ENCODE measurements around the gene EFCAB9.
"Not testable (repeated sequence)": the region's sequence is repeated elsewhere in the genome, so short reads cannot be mapped to it uniquely, and the experiment has no call there.

The EFCAB9 gene

DNA sequence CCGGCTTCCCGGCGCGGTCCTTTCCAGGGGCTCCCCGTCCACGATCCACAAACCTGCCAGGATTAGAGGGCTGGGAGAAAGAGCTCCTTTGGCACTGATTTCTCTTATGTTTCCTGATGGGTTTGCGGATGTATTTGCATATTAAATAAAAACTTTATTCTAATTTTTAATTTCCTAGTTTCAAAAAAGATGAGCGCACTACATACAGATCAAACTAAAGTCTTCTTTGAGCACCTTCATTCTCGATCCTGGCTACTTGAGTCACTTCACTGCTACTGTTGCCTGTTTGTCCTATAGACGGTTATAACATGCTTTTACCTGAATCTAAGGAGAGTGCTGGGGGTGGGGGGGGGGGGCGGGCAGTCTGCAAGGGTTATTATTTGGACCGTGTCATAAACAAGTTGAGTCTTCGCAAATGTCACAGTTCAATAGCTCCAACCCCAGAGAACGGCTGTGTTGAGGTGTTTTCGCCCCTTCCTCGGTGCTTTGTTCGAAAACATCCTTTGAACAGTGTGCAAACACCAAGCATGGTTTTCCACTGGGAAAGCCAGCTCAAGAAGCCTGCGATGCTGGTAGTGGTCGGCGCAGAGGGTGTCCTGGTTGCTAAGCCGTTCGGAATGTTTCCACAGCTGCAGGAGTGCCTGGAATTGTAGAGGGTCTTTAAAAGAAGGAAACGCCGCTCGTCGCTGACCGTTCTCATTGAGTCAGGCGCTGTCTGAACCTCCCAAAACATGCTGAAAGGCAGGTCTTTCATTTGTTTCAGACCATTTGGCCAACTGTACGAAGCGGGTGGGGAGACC lies 4.9 kb upstream of the EFCAB9 start:
- peak; percentile 50 for DNase-seq

DNA sequence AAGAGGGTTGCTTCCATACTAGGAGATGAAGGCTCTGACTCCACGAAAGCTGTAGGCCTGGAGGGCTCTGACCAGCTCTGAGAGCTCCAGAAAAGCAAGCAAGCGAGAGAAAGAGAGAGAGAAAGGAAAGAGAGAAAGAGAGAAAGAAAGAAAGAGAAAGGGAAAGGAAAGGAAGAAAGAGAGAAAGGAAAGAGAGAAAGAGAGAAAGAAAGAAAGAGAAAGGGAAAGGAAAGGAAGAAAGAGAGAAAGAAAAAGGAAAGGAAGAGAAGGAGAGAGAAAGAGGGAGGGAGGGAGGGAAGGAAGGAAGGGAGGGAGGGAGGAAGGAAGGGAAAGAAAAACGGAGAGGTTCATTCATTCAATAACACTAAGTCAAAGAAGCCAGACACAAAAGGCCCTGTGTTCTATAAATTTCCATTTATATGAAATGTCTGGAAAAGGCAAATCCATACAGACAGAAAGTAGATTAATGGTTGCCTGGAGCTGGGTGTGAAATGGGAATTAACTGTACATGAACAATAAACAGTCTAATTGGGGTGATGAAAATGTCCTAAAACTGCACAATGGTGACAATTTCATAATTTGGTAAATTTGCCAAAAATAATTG lies 4.2 kb upstream of the EFCAB9 start:
- DNase-seq, result no peak

DNA sequence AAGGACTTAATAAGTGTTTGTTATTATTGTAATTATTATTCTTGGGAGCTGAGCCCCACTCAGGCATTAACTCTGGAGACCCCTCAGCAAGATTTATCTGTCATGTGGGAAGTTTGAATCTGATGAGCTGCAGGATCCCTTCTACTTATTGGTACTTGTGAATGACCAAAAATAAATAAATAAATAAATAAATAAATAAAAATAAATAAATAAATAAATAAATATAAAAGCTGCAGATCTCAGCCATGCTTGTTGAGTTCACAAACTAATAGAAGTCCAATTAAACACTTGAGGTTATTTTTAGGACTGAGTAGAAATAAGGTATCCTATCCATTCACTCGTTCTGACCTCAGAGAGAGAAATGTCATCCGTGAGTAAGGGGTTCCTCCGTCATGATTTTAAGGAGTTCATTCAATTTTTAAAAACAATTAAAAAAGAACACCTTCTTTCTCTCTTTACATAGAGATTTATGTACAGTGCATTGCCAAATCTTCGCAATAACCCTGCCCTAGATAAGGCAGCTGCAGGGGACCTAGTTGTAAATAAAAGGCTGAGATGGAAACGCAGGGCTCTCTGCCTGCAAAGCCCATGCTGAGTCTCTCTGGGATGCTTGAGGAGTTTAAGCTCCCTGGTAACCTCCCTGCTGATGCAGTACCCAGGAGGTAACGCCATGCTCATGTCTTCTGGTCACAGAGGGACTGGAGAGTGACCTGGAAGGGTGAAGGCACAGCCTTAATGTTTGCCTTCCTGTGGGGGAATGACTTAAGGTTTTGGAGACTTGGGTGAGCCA lies 1.2 kb downstream of the EFCAB9 start:
- DNase-seq, result no peak

DNA sequence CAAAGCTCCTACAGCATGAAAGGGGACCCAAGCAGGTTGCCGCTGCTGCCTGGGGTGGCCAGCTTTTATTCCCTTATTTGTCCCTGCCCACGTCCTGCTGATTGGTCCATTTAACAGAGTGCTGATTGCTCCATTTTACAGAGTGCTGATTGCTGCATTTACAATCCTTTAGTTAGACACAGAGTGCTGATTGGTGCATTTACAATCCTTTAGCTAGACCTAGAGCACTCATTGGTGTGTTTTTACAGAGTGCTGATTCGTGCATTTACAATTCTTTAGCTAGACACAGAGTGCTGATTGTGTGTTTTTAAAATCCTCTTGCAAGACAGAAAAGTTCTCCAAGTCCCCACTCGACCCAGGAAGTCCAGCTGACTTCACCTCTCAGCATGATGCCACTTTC lies 3.8 kb downstream of the EFCAB9 start:
- DNase-seq, result not testable (repeated sequence)

DNA sequence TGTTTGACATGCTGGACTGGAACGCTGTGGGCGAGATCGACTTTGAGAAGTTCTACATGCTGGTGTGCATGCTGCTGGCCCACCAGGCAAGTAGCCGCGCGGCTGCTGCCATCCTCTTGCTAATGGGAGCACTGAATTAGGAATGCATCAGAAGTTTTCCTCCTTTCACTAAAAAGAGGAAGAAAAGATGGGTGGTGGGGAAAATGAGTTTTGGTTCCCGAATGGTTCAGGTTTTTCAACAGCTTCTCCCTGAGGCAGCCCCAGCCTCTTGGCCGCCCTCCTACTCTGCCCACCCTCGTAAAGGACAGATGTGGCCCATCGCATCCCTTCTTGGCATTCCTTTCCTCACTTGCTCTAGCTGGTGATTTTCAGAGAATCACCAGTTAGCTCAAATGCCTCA lies 5.5 kb downstream of the EFCAB9 start:
- no peak for DNase-seq

DNA sequence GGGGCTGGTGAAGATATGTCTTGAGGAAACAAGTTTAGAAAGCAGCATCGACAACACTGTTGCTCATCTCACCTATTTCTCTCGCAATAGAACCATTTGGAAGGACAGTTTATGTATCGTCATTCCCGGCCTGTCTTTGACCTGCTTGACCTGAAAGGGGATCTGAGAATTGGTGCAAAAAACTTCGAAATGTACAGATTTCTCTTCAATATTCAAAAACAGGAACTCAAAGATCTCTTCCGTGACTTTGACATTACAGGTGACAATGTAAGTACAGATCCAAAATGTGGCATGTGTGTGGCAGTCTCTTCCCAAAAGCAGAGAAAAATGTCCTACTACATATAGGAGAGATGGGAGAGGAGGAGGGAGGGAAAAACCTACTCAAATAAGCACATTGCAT lies 6.5 kb downstream of the EFCAB9 start:
- no peak for DNase-seq

DNA sequence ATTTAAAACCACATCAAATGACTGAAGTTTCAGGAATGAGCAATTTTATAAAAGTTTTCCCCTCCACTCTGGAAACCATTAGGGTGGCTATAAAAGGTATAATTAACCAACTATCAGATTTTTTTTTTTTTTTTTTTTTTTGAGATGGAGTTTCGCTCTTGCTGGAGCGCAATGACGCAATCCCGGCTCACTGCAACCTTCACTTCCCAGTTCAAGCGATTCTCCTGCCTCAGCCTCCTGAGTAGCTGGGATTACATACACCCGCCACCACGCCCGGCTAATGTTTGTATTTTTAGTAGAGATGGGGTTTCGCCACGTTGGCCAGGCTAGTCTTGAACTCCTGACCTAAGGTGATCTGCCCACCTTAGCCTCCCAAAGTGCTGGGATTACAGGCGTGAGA lies 12.0 kb downstream of the EFCAB9 start:
- not testable (repeated sequence) for DNase-seq

DNA sequence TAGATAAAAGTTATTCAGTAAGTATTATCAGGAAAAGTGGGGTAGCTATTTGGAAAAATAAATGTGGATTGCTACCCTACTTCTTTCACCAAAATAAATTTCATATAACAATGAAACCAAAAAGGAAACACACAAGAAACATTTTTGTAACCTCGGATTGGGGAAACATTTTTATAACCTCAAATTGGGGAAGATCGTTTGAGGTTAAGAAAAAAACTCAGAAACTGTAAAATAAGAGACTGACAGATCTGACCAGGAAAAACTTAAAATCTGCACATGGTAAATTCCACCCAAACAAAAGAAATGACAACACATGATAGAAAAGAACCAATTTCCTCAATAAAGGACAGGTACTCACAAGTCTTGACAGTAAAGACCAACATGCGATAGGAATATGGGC lies 13.5 kb downstream of the EFCAB9 start:
- no peak for DNase-seq

DNA sequence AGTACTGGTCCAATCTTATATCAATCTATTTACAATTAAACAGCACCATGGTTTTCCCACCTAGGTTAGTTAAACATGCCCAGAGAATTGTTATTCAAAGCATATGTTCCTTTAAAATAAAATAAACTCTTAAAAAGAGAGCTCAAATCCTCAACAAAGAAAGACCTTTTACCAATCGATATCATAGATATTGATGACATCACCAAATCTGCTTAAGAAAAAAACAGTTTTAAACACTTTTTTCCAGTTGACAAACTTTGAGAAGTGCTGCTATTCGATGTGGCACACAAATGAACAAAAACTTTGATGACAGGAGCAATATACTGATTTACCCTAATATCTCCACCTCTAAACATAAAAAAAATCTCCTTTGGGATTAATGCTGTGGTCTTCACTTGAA lies 15.7 kb downstream of the EFCAB9 start:
- no peak for DNase-seq

DNA sequence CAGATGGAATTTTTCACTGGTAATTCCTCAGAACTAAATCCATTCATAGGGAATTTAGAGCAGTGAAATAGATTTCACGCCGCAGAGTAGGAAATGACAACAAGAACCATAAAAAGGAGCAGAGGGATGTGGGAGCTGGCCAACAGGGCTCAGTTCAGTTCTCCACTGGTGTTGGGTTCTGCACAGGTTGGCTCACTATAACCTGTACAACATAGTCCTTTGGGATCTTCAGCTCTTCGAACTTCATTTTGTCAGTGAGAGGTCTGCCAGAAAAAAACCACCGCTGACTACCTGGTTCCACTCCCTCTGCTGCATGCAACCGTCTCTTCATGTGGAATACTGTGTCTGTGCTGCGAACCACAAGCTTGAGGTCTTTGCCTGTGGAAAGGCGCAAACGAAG lies 17.7 kb downstream of the EFCAB9 start:
- no peak for DNase-seq

DNA sequence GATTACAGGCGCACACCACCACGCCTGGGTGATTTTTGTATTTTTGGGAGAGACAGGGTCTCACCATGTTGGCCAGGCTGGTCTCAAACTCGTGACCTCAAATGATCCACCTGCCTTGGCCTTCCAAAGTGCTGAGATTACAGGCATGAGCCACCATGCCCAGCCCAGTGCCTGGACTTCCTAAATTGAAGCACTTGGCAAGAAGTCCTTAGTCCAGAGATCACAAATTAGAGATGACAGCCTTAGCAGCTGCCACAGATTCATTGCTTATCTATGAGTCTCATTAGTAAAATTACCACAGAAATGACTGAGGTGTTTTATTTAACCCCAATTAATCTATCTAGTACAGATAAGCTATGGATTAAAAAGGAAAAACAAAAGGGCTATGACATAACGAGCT lies 19.2 kb downstream of the EFCAB9 start:
- DNase-seq, result no peak

DNA sequence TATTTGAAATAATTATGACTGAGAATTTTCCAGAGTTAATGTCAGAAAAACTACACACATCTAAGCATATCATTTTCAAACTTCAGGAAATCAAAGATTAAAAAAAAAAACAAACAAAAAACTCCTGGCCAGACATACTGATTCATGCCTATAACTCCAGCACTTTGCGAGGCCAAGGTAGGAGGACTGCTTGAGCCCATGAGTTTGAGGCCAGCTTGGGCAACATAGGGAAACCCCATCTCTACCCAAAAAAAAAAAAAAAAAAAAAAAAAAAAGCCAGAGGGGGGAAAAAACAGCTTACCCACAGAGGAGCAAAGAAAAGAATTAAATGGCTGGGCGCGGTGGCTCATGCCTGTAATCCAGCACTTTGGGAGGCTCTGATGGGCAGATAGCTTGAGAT lies 22.4 kb downstream of the EFCAB9 start:
- DNase-seq, result no peak

DNA sequence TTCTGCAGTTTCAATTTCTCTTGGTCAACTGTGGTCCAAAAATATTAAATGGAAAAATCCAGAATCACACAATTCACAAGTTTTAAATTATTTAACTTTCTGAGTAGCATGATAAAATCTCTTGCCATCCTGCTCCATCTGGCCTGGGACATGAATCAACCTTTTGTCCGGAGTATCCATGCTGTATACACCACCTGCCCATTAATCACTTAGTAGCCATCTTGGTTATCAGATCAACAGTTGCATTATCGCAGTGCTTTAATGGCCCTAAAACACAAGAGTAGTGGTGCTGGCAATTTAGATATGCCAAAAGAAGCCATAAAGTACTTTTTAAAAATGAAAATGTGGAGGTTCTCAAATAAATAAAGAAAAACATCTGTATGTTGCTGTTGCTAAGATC lies 25.3 kb downstream of the EFCAB9 start:
- DNase-seq, result no peak

DNA sequence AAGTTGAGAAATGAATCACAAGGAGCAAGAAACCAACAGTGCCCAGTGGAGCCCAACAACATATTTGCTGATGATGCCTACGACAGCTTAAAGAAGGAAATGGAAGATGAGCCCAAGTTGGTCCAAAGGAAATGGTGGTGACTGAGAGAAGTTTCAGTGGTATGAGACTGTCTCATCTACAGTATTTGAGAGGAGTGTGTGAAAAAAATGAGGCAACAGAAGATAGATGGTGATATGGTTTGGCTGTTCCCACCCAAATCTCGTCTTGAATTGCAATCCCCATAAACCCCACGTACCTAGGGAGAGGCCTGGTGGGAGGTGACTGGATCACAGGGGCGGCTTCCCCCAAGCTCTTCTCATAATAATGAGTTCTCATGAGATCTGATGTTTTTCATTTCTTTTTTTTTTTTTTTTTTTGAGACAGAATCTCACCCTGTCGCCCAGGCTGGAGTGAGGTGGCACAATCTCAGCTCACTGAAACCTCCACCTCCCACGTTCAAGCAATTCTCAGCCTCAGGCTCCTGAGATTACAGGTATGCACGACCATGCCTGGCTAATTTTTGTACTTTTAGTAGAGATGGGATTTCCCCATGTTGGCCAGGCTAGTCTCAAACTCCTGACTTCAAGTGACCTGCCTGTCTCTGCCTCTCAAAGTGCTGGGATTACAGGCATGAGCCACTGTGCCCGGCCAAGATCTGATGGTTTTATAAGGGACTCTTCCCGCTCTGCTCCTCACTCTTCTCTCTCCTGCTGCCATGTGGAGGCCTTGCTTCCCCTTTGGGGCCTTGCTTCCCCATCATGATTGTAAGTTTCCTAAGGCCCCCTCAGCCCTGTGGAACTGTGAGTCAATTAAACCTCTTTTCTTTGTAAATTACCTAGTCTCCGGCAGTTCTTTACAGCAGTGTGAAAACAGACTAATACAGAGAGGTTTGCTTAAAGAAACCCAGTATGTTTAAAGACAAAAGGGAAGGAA lies 30.2 kb downstream of the EFCAB9 start:
- peak; percentile 76 for DNase-seq

DNA sequence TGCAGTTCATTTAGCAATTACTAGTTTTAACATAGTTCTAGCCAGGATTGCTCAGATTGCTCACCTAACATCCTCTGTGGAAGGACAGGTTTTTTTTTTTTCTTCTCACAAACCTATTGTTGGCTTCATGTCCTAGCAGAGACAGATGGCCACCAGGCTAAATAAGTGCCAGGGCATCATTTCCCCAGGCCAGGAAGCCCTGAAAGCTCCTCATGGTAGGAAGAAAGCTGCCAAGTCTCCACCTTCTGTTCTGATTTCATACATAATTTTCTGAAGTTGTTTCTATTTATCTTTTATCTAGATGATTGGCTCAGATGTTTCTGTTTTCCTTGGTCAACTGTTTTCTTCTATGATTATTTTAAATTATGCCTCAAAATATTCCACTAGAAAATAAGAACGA lies 31.0 kb downstream of the EFCAB9 start:
- no peak for DNase-seq

DNA sequence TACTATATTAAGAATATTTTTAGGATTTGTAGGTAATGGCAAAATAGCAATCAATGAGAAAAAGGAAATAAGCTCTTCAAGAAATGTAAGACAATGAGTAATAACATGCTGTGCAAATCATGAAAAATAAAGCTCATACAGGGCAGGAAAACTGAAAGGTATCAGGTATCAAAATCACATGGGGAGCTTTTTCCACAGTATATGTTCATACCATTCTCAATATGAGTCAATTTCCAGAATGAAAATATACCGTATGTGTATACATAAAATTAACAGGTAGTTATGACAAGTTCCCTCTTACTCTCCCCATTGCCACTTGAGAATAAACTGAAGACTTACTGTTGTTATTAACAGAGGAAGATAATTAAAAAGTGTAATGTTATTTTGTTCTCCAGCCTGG lies 35.9 kb downstream of the EFCAB9 start:
- no peak for DNase-seq

DNA sequence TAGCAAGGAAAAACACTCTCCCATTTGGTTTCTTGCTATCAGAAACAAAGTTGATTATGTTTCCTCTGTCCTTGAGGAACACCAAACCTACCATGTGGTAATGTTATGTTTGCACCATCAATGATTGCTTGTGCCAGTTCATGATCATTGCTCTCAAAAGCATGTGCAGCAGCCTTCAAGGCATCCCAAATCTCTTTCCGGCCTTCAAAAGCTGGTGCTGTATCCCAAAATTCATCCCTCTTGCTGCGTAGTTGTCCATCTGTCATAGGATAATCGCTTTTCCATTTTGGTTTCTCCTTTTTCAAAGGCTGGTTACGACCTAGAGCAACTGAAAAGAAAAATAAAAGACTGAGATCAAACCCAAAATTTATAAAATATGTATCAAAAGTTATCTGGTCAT lies 40.1 kb downstream of the EFCAB9 start:
- no peak for DNase-seq

DNA sequence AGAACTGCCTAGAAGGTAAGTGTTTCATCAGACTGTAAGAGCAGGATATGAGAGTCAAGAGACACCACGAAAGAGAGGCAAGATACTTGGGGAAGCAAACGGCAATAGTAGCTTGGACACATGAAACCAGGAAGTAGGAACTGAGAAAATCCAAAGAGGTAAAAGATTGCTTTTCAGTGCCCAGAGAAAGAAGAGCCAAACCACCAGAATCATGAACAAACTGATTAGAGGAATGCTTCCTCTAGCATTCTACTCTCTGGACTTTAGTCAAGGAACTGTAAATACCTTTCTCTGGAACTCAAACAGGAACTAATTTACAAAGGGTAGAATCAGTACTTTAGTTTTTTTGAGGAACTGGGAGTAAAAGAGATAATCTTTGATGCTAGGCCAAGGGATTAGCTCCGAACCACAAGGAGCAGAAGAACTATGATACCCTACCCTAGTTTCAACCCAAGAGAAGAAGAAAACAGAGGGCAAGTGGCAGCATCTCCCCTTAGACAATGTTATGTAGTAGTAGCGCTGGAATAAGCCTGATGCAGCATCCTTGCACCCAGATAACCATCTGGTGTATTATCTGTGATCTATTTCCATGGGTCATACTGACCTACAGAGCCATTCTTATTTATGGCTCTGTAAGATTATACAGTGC lies 41.3 kb downstream of the EFCAB9 start:
- no peak for DNase-seq

DNA sequence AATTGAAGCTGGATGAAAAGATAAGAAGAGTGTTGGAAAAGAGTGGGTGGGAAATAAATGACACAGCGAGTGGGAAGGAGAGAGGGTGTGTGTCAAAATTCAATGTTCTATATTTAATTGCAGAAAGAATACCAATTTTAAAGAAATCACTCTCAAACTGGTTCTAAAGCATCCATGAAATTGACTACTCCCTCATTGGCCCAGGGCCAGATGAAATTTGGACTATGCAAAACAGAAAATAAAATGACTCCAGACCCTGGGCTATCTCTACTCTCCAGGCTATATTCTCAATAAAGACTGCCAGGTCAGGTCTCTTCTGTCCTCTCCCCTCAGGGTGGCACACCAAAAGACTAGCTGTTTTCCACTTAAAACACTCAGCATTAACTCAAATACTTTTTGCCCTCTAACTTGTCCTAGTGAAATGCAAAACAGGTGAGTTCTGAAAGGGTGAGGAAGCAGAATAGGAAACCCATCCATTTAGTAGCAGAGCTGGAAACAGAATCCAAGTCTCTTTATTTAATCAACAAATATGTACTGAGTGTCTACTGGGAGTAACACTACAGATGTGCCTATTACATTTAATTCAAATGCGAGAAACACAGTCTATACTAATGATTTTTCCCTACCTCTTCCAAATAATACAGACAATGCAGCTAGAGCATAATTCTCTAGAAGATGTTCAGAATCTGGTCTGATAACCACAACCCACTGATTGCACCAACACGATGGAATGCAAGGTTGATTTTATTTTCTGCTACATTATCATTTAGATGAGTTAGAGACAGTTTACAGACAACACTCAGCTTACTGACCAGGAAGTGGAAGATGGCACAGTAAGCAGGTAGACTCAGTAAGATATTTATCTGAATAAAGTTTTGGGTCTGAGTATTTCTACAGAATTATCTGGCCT lies 42.1 kb downstream of the EFCAB9 start:
- DNase-seq, result no peak

DNA sequence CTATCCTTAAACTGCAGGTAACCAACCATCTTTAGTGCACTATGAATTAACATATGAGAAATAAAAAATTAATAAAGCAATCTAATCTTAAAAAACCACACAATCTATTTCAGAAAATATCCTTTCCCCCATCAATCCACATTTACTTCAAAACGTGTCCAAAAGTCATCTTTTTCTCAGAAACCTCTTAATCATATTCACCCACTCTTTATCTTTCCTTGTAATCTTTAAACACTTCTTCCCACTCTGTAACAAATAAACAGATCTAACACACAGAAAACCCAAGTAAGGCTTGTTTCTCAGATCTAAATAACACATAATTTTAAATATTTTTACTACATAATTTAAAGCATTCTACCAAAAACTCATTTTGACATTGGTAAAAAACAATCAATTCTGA lies 44.4 kb downstream of the EFCAB9 start:
- DNase-seq, result no peak

DNA sequence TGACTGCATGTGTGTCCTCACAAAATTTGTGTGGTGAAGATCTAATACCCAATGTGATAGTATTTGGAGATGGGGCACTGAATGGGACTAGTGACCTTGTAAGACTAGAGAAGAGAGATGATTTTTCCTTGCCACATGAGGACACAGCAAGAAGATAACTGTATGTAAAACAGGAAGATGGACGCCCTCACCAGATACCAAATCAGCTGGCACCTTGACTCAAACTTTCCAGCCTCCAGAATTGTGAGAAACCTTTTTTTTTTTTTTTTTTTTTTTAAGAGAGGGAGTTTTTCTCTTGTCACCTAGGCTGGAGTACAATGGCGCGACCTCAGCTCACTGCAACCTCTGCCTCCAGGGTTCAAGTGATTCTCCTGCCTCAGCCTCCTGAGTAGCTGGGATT lies 49.3 kb downstream of the EFCAB9 start:
- DNase-seq, result no peak
